HEK293 (cell line): ENCODE measurements around the gene CHL1.

ENCODE experiments used
- CTCF ChIA-PET: fragments of 350-600 bp; formaldehyde crosslinking; extraction: SDS; loops from one replicate; lab custom pipeline; 2021; ENCODE audit warnings: antibody characterized with exemption; lab: Yijun Ruan, JAX
- POLR2A ChIA-PET: fragments of 300-600 bp; formaldehyde crosslinking; extraction: SDS; loops from one replicate; lab custom pipeline; 2020; ENCODE audit warnings: antibody characterized with exemption, inconsistent platforms; lab: Yijun Ruan, JAX
- H3K27ac ChIP-seq: fragments of 200-500 bp; sonication (Bioruptor generic); 2 replicates; pipeline ENCODE4 v1.5.1; 2014; ENCODE audit warnings: low read depth, low read length, control low read depth, inconsistent platforms; ENCODE audit errors: extremely low read depth
- H3K36me3 ChIP-seq, 2 experiments: fragments of 200-500 bp in 1 of 2; sonication (Bioruptor generic) in 1 of 2; 1 replicate in 1 of 2; 2 replicates in 1 of 2; pipeline ENCODE4 v1.5.1; 2014 to 2017; ENCODE audit warnings: inconsistent platforms in 2 of 2, low read length in 2 of 2; ENCODE audit not compliant: control insufficient read depth in 2 of 2, insufficient read depth in 1 of 2
- H3K4me1 ChIP-seq: fragments of 200-500 bp; sonication (Bioruptor generic); 2 replicates; pipeline ENCODE4 v1.5.1; 2014; ENCODE audit warnings: mild to moderate bottlenecking, low read length, inconsistent platforms; ENCODE audit not compliant: control insufficient read depth, insufficient read depth
- H3K4me3 ChIP-seq: 2 replicates; pipeline ENCODE4 v1.5.1; 2011; ENCODE audit warnings: low read depth, mild to moderate bottlenecking, control low read depth, low read length, moderate library complexity
- H3K9me3 ChIP-seq: fragments of 200-500 bp; sonication (Bioruptor generic); 2 replicates; pipeline ENCODE4 v1.5.1; 2014; ENCODE audit warnings: low read depth, low read length, inconsistent platforms; ENCODE audit not compliant: control insufficient read depth, insufficient read depth
- IKZF3 ChIP-seq: fragments of 450-650 bp; IDR thresholded peaks from 2 replicates; pipeline ENCODE4 v1.5.0; 2018; ENCODE audit warnings: missing biosample characterization, mild to moderate bottlenecking, missing genetic modification characterization, moderate library complexity
- MYNN ChIP-seq: fragments of 450-650 bp; formaldehyde crosslinking; IDR thresholded peaks from 2 replicates; pipeline ENCODE4 v1.5.1; 2016; ENCODE audit warnings: missing biosample characterization, missing genetic modification characterization, borderline replicate concordance
- PRDM6 ChIP-seq: fragments of 450-650 bp; formaldehyde crosslinking; IDR thresholded peaks from 2 replicates; pipeline ENCODE4 v1.5.1; 2017; ENCODE audit warnings: missing biosample characterization, missing genetic modification characterization
- REPIN1 ChIP-seq: fragments of 450-650 bp; formaldehyde crosslinking; IDR thresholded peaks from 2 replicates; pipeline ENCODE4 v1.5.1; 2017; ENCODE audit warnings: missing biosample characterization, missing genetic modification characterization, low read depth
- ZBTB26 ChIP-seq: fragments of 450-650 bp; formaldehyde crosslinking; optimal IDR thresholded peaks from 2 replicates; pipeline ENCODE3; 2016; ENCODE audit warnings: missing biosample characterization, mild to moderate bottlenecking, missing genetic modification characterization
- ZBTB48 ChIP-seq: fragments of 450-650 bp; formaldehyde crosslinking; IDR thresholded peaks from 2 replicates; pipeline ENCODE4 v1.5.1; 2016; ENCODE audit warnings: missing biosample characterization, missing genetic modification characterization
- ZIC2 ChIP-seq: fragments of 450-650 bp; formaldehyde crosslinking; IDR thresholded peaks from 2 replicates; pipeline ENCODE4 v1.5.1; 2016; ENCODE audit warnings: missing biosample characterization, missing genetic modification characterization
- ZNF223 ChIP-seq: fragments of 450-650 bp; formaldehyde crosslinking; IDR thresholded peaks from 2 replicates; pipeline ENCODE4 v1.5.1; 2016; ENCODE audit warnings: missing biosample characterization, missing genetic modification characterization
- ZNF280D ChIP-seq: fragments of 450-650 bp; formaldehyde crosslinking; IDR thresholded peaks from 2 replicates; pipeline ENCODE4 v1.5.1; 2016; ENCODE audit warnings: missing biosample characterization, missing genetic modification characterization
- ZNF292 ChIP-seq: fragments of 450-650 bp; formaldehyde crosslinking; IDR thresholded peaks from 2 replicates; pipeline ENCODE4 v1.5.1; 2016; ENCODE audit warnings: low read depth, missing biosample characterization, missing genetic modification characterization, borderline replicate concordance
- ZNF449 ChIP-seq: fragments of 450-650 bp; formaldehyde crosslinking; IDR thresholded peaks from 2 replicates; pipeline ENCODE4 v1.5.1; 2017; ENCODE audit warnings: missing biosample characterization, mild to moderate bottlenecking, missing genetic modification characterization, moderate library complexity
- ZNF518A ChIP-seq: fragments of 450-650 bp; formaldehyde crosslinking; conservative IDR thresholded peaks from 2 replicates; pipeline ENCODE4 v1.5.1; 2016; ENCODE audit warnings: low read depth, missing biosample characterization, missing genetic modification characterization
- ZNF529 ChIP-seq: fragments of 450-650 bp; formaldehyde crosslinking; IDR thresholded peaks from 2 replicates; pipeline ENCODE4 v1.5.1; 2017; ENCODE audit warnings: missing genetic modification characterization, missing biosample characterization; ENCODE audit not compliant: insufficient replicate concordance
- ZNF558 ChIP-seq: fragments of 450-650 bp; formaldehyde crosslinking; IDR thresholded peaks from 2 replicates; pipeline ENCODE4 v1.5.1; 2016; ENCODE audit warnings: missing biosample characterization, missing genetic modification characterization
- ZNF561 ChIP-seq: fragments of 450-650 bp; IDR thresholded peaks from 2 replicates; pipeline ENCODE4 v1.5.1; 2018; ENCODE audit warnings: missing biosample characterization, missing genetic modification characterization, borderline replicate concordance
- ZNF785 ChIP-seq: fragments of 450-650 bp; formaldehyde crosslinking; IDR thresholded peaks from 2 replicates; pipeline ENCODE4 v1.5.1; 2016; ENCODE audit warnings: missing biosample characterization, missing genetic modification characterization
- ZSCAN18 ChIP-seq: fragments of 450-650 bp; formaldehyde crosslinking; IDR thresholded peaks from 2 replicates; pipeline ENCODE4 v1.5.1; 2016; ENCODE audit warnings: missing biosample characterization, missing genetic modification characterization
- ZSCAN23 ChIP-seq: fragments of 450-650 bp; formaldehyde crosslinking; IDR thresholded peaks from 2 replicates; pipeline ENCODE4 v1.5.1; 2016; ENCODE audit warnings: missing biosample characterization, missing genetic modification characterization

The CHL1 gene

GRCh38 chr3:249587-250262, 53.2 kb downstream of the CHL1 start:
- TF ChIP-seq ZNF292 (no peak), ZBTB26 (tag by site-specific recombination) (no peak), ZNF449 (tag by site-specific recombination) (no peak), ZSCAN18 (no peak), ZNF280D (tag by site-specific recombination) (no peak), ZNF223 (tag by site-specific recombination) (no peak), ZNF558 (tag by site-specific recombination) (no peak), ZSCAN23 (tag by site-specific recombination) (no peak)
- H3K4me3 ChIP-seq, result no peak overlapping the region
- POLR2A ChIA-PET, result no interaction called here
- CTCF ChIA-PET, result no interaction called here
- no peaks in the 10 kb centered on the region for H3K9me3 ChIP-seq
- H3K36me3 ChIP-seq, result no peaks in the 10 kb centered on the region
- H3K4me1 ChIP-seq, result no peaks in the 10 kb centered on the region
- no peak overlapping the region for H3K27ac ChIP-seq

- Histone ChIP-seq H3K4me3 (no peak overlapping the region), H3K36me3 (no peaks in the 10 kb centered on the region), H3K4me1 (no peaks in the 10 kb centered on the region), H3K27ac (no peak overlapping the region), H3K9me3 (no peaks in the 10 kb centered on the region)
- ChIA-PET POLR2A (no interaction called here), CTCF (no interaction called here)
- TF ChIP-seq ZBTB48 (tag by site-specific recombination), result no peak
- no peak for TF ChIP-seq ZNF785 (tag by site-specific recombination)
- no peak for TF ChIP-seq IKZF3 (tag by site-specific recombination)
- TF ChIP-seq MYNN (tag by site-specific recombination), result no peak
- TF ChIP-seq ZNF561 (tag by site-specific recombination), result no peak
- TF ChIP-seq REPIN1 (tag by site-specific recombination), result no peak
- TF ChIP-seq ZIC2, result no peak
- TF ChIP-seq ZNF518A (tag by site-specific recombination), result no peak
- TF ChIP-seq PRDM6 (tag by site-specific recombination), result no peak
- no peak for TF ChIP-seq ZNF529
These were observed 59.9 kb downstream of the CHL1 start for GRCh38 chr3:256501-256900.
